COR-L47 (cell line): ENCODE results near the gene FLT3LG.
A peak's percentile ranks its signal among the peaks of the same experiment; 100 is the strongest.
"Not testable (repeated sequence)": the region's sequence is repeated elsewhere in the genome, so short reads cannot be mapped to it uniquely, and the experiment has no call there.

Experiments
- DNase-seq: peaks from one replicate; lab custom pipeline; 2025; lab: John Stamatoyannopoulos, UW

Gene FLT3LG

GRCh38 chr19:49463960-49464740 is 9.9 kb upstream of the FLT3LG start:
- DNase-seq: no peak

GRCh38 chr19:49465371-49465770 is 8.6 kb upstream of the FLT3LG start:
- no peak for DNase-seq

GRCh38 chr19:49468199-49468598 is 5.8 kb upstream of the FLT3LG start:
- no peak for DNase-seq

GRCh38 chr19:49468746-49469447 is 5.1 kb upstream of the FLT3LG start:
- peak; percentile 21 for DNase-seq

- DNase-seq: no peak
These were observed 4.0 kb upstream of the FLT3LG start for GRCh38 chr19:49469828-49470614.

GRCh38 chr19:49470615-49470978 is 3.4 kb upstream of the FLT3LG start:
- no peak for DNase-seq

GRCh38 chr19:49472936-49473335 is 1.1 kb upstream of the FLT3LG start:
- no peak for DNase-seq

- DNase-seq: not testable (repeated sequence)
These were observed 531 bp upstream of the FLT3LG start for GRCh38 chr19:49473501-49473867.

- no peak for DNase-seq
These were observed 518 bp downstream of the FLT3LG start for GRCh38 chr19:49474542-49474924.

- no peak for DNase-seq
These were observed 1.3 kb downstream of the FLT3LG start for GRCh38 chr19:49475191-49475917.

- DNase-seq: peak; percentile 31
These were observed 2.2 kb downstream of the FLT3LG start for GRCh38 chr19:49475995-49476880.

GRCh38 chr19:49479975-49480628 is 6.1 kb downstream of the FLT3LG start:
- no peak for DNase-seq

- no peak for DNase-seq
These were observed 7.1 kb downstream of the FLT3LG start for GRCh38 chr19:49481020-49481683.

- no peak for DNase-seq
These were observed 12.2 kb downstream of the FLT3LG start for GRCh38 chr19:49486232-49486631.

- no peak for DNase-seq
These were observed 12.8 kb downstream of the FLT3LG start for GRCh38 chr19:49486710-49487276.

GRCh38 chr19:49487277-49488045 is 13.4 kb downstream of the FLT3LG start, which contains the start of gene RPL13A:
TSS of gene RPL13A (plus strand) at chr19:49487608. CDS start at chr19:49487630, 22 bp downstream.
- peak; percentile 99 for DNase-seq

GRCh38 chr19:49488046-49488862 is 14.2 kb downstream of the FLT3LG start:
- no peak for DNase-seq
